Measurements from ENCODE around the gene RPAP3. TPM values are rescaled to one million over a fixed set of nuclear protein-coding genes. Genes with fewer than 3 reads are reported as not detected.

RPAP3 gene
- total and polyA plus RNA-seq, 9 of the 15 experiments (the other 6 are each of a cell fraction or from before 2014, with no cell fraction given) = 40.0 to 92.1 (median 54.1) TPM

GRCh38 chr12:47715877-47716548, 10.2 kb upstream of the RPAP3 start:
- Histone ChIP-seq H3K36me3 (ENCODE audit: control insufficient read depth, insufficient read depth, low read length) (no peaks in the 10 kb centered on the region), H3K27ac (ENCODE audit: extremely low read depth, low read depth, low read length) (no peak overlapping the region), H3K9me3 (replicated peaks; ENCODE audit: control insufficient read depth, insufficient read depth, low read depth, low read length) (no peaks in the 10 kb centered on the region), H3K27me3 (ENCODE audit: control insufficient read depth in 2 of 2, insufficient read depth in 2 of 2, low read length in 2 of 2) (no peaks in the 10 kb centered on the region), H3K79me2 (ENCODE audit: control insufficient read depth, insufficient read depth, low read length) (no peaks in the 10 kb centered on the region), H2AFZ (ENCODE audit: low read depth, low read length) (no peak overlapping the region), H3K9ac (ENCODE audit: insufficient read depth in 1 of 2, low read depth in 2 of 2, low read length in 2 of 2) (peak overlapping the region in 1 of 2 experiments; percentile 72; a peak in 1 of 4 replicates), H3K4me3 (no peak overlapping the region), H3K4me1 (replicated peaks in 1 of 2; ENCODE audit: control insufficient read depth in 2 of 2, insufficient read depth in 2 of 2, low read length in 2 of 2) (peaks cover 3 to 4% of the 10 kb centered on the region in 2 experiments; a peak in 4 of 5 replicates), H3K9me1 (ENCODE audit: control insufficient read depth, insufficient read depth, low read length) (no peaks in the 10 kb centered on the region), H4K20me1 (replicated peaks; ENCODE audit: control insufficient read depth, insufficient read depth, low read length) (no peaks in the 10 kb centered on the region; the same call in 1 of the 2 replicates), H3K4me2 (ENCODE audit: insufficient read depth, low read length) (no peak overlapping the region)
- BruUV-seq (replicated peaks) = no TSS peak
- in situ Hi-C loops (cut with MboI) (loop anchor here (10.0 kb wide), 1 partner anchor 59 kb away; the partner anchor contains the start of gene SLC48A1), intact Hi-C loops (cut with micrococcal nuclease) (loop anchor here (1.0 to 10.0 kb wide), 6 partner anchors 27 to 449 kb away; no protein-coding TSS in a partner anchor)
- no peak for FAIRE-seq
- DNase-seq (ENCODE audit: extremely low read depth in 1 of 4, low spot score in 3 of 4) = no peak
- WGBS (ENCODE audit: insufficient coverage, low coverage, missing lambda C conversion rate) = 66% methylated on average over 13 of the region's 13 CpGs
- TF ChIP-seq AFF1 (IDR thresholded peaks at IDR 0.05; ENCODE audit: low read depth in 1 of 2, partially characterized antibody in 2 of 2) = no peak
- TF ChIP-seq CREB1 (IDR thresholded peaks at IDR 0.05) = no peak
- TF ChIP-seq CREB1 (CRISPR knock-in tag; IDR thresholded peaks at IDR 0.05) = no peak
- no peak for TF ChIP-seq ZBTB9 (CRISPR knock-in tag; IDR thresholded peaks at IDR 0.05)
- no peak for TF ChIP-seq ARID4B (CRISPR knock-in tag; IDR thresholded peaks at IDR 0.05)
- ATAC-seq = no peak
- POLR2A ChIA-PET = interaction anchor here (0.7 to 1.1 kb wide), 7 partner anchors 9 to 158 kb away, joined by 3 to 4 read pairs (median 3); no protein-coding TSS in a partner anchor
- CTCF ChIA-PET (ENCODE audit: low intra/inter-chr PET ratio) = interaction anchor here (1.4 to 2.7 kb wide), 5 partner anchors 43 to 234 kb away, joined by 5 to 32 read pairs (median 14); partner anchors contain the start of gene RAPGEF3

All from K562 (cell line).